ENCODE data around the gene ZFP69B. TPM values are rescaled to one million over a fixed set of nuclear protein-coding genes. Genes with fewer than 3 reads are reported as not detected.

The ZFP69B gene
- total RNA-seq, 2 experiments from 2014 or later: 1.8 to 2.4 TPM

GRCh38 chr1:40469327-40469726, 19.1 kb downstream of the ZFP69B start:
- no peak overlapping the region for H3K4me3 Mint-ChIP-seq
- no peaks in the 10 kb centered on the region for H3K4me1 Mint-ChIP-seq (ENCODE audit: low read depth)
- peaks cover 74% of the 10 kb centered on the region for H3K36me3 Mint-ChIP-seq (ENCODE audit: low read depth)
- Histone ChIP-seq H3K9me3 (ENCODE audit: control insufficient read depth in 1 of 2, insufficient read depth in 1 of 2, low read length in 2 of 2) (peaks cover 33 to 92% of the 10 kb centered on the region in 2 experiments), H3K27ac (ENCODE audit: low read depth in 1 of 2, low read length in 2 of 2) (no peak overlapping the region), H3K27me3 (ENCODE audit: control insufficient read depth in 1 of 2, insufficient read depth in 2 of 2, low read length in 2 of 2) (no peaks in the 10 kb centered on the region), H3K36me3 (ENCODE audit: insufficient read depth, low read length) (no peaks in the 10 kb centered on the region), H3K4me3 (ENCODE audit: low read length) (no peak overlapping the region), H3K4me1 (ENCODE audit: insufficient read depth, low read length) (no peaks in the 10 kb centered on the region)
- TF ChIP-seq CTCF (IDR thresholded peaks at IDR 0.05): no peak
- DNase-seq (no peak), ATAC-seq (ENCODE audit: poor library complexity) (no peak)
- H3K27me3 Mint-ChIP-seq: no peaks in the 10 kb centered on the region
- intact Hi-C loops (cut with DNase I, micrococcal nuclease): no loop called here
- H3K27ac Mint-ChIP-seq: no peak overlapping the region
- H3K9me3 Mint-ChIP-seq: peaks cover 35% of the 10 kb centered on the region
- ChIA-PET CTCF (no interaction called here), POLR2A (no interaction called here)

GRCh38 chr1:40475268-40475667, 25.0 kb downstream of the ZFP69B start:
- Mint-ChIP-seq H3K27me3 (no peaks in the 10 kb centered on the region), H3K27ac (no peak overlapping the region), H3K4me1 (ENCODE audit: low read depth) (peaks cover 29% of the 10 kb centered on the region), H3K4me3 (peak overlapping the region; percentile 26), H3K36me3 (ENCODE audit: low read depth) (peaks cover 59% of the 10 kb centered on the region), H3K9me3 (peaks cover 17% of the 10 kb centered on the region)
- ATAC-seq (ENCODE audit: poor library complexity): no peak
- Histone ChIP-seq H3K27ac (ENCODE audit: low read depth in 1 of 2, low read length in 2 of 2) (no peak overlapping the region), H3K36me3 (ENCODE audit: insufficient read depth, low read length) (no peaks in the 10 kb centered on the region), H3K9me3 (ENCODE audit: control insufficient read depth in 1 of 2, insufficient read depth in 1 of 2, low read length in 2 of 2) (peaks cover 15 to 52% of the 10 kb centered on the region in 2 experiments), H3K4me3 (ENCODE audit: low read length) (no peak overlapping the region), H3K4me1 (ENCODE audit: insufficient read depth, low read length) (peaks cover 16% of the 10 kb centered on the region), H3K27me3 (ENCODE audit: control insufficient read depth in 1 of 2, insufficient read depth in 2 of 2, low read length in 2 of 2) (no peaks in the 10 kb centered on the region)
- intact Hi-C loops (cut with DNase I, micrococcal nuclease): no loop called here
- ChIA-PET POLR2A (interaction anchor here (0.7 kb wide), 1 partner anchor 24 kb away, joined by 4 read pairs; no protein-coding TSS in a partner anchor), CTCF (interaction anchor here (1.7 kb wide), 1 partner anchor 25 kb away, joined by 3 read pairs; the partner anchor contains the start of gene ZFP69B)
- TF ChIP-seq CTCF (IDR thresholded peaks at IDR 0.05): no peak
- no peak for DNase-seq

GRCh38 chr1:40476924-40477677, 26.8 kb downstream of the ZFP69B start, which contains the start of gene ZFP69:
ZFP69 (plus strand) TSS chr1:40477290; CDS start chr1:40479362, 2,072 bp downstream.
- H3K27me3 ChIP-seq (ENCODE audit: control insufficient read depth in 1 of 2, insufficient read depth in 2 of 2, low read length in 2 of 2): no peaks in the 10 kb centered on the region
- peaks cover 29% of the 10 kb centered on the region for H3K4me1 Mint-ChIP-seq (ENCODE audit: low read depth)
- TF ChIP-seq CTCF (IDR thresholded peaks at IDR 0.05): no peak
- peak within 1 kb of the TSS; percentile 88 for H3K4me3 ChIP-seq (ENCODE audit: low read length)
- peak; percentile 93 for ATAC-seq (ENCODE audit: poor library complexity)
- H3K27ac ChIP-seq (ENCODE audit: low read depth in 1 of 2, low read length in 2 of 2): peak within 1 kb of the TSS; percentile 36 to 49
- DNase-seq: peak; percentile 37 to 85 (median 64)
- intact Hi-C loops (cut with DNase I, micrococcal nuclease): no loop called here
- peaks cover 9% of the 10 kb centered on the region for H3K9me3 Mint-ChIP-seq
- H3K36me3 Mint-ChIP-seq (ENCODE audit: low read depth): peaks cover 68% of the 10 kb centered on the region
- no peaks in the 10 kb centered on the region for H3K27me3 Mint-ChIP-seq
- POLR2A ChIA-PET: interaction anchor here (0.9 to 2.3 kb wide), 7 partner anchors 14 to 438 kb away, joined by 3 to 13 read pairs (median 3); partner anchors contain the start of genes ZFP69B and ZNF684
- peaks cover 10 to 45% of the 10 kb centered on the region in 2 experiments for H3K9me3 ChIP-seq (ENCODE audit: control insufficient read depth in 1 of 2, insufficient read depth in 1 of 2, low read length in 2 of 2)
- peak within 1 kb of the TSS; percentile 86 for H3K27ac Mint-ChIP-seq
- CTCF ChIA-PET: interaction anchor here (1.2 to 1.7 kb wide), 2 partner anchors 27 to 192 kb away, joined by 3 read pairs; partner anchors contain the start of gene ZFP69B
- H3K4me1 ChIP-seq (ENCODE audit: insufficient read depth, low read length): peaks cover 16% of the 10 kb centered on the region
- H3K4me3 Mint-ChIP-seq: peak within 1 kb of the TSS; percentile 95
- peaks cover 10% of the 10 kb centered on the region for H3K36me3 ChIP-seq (ENCODE audit: insufficient read depth, low read length)

All from CD4-positive, alpha-beta T cell (primary cell).